Measurements from ENCODE around the gene AK2. TPM values are rescaled to one million over a fixed set of nuclear protein-coding genes. Genes with fewer than 3 reads are reported as not detected.

Gene AK2
- polyA plus RNA-seq, 2 of the 4 experiments (the other 2 are of a cell fraction) = 164 to 178 TPM

- ATAC-seq (no peak), FAIRE-seq (no peak), DNase-seq (ENCODE audit: low read depth in 1 of 2, low spot score in 1 of 2) (peak in 1 of 2 experiments; percentile 27)
- Histone ChIP-seq H3K9me3 (no peaks in the 10 kb centered on the region), H3K4me3 (no peak overlapping the region), H3K4me1 (peaks cover 19% of the 10 kb centered on the region), H3K27ac (no peak overlapping the region), H3K4me2 (no peak overlapping the region)
- TF ChIP-seq JUNB (IDR thresholded peaks at IDR 0.05) (no peak), EHMT2 (IDR thresholded peaks at IDR 0.05; ENCODE audit: low read depth) (no peak), NFE2L2 (conservative IDR thresholded peaks at IDR 0.05; ENCODE audit: low read length) (no peak), PHF8 (IDR thresholded peaks at IDR 0.05; ENCODE audit: borderline replicate concordance, low read depth) (no peak), E2F6 (IDR thresholded peaks at IDR 0.05; ENCODE audit: borderline replicate concordance, low read depth) (no peak), MAX (IDR thresholded peaks at IDR 0.05) (no peak), REST (IDR thresholded peaks at IDR 0.05) (no peak)
- ChIA-PET POLR2A (no interaction called here), CTCF (interaction anchor here (0.6 to 3.8 kb wide), 18 partner anchors 7 to 687 kb away, joined by 3 to 29 read pairs (median 7); no protein-coding TSS in a partner anchor)
- 72% methylated on average over 13 of the region's 13 CpGs for WGBS (ENCODE audit: missing lambda C conversion rate)
Measured at GRCh38 chr1:33008051-33008914, 28.4 kb downstream of the AK2 start.

GRCh38 chr1:33007190-33008050 lies 29.3 kb downstream of the AK2 start:
- H3K27ac ChIP-seq = peak overlapping the region in 1 of 2 experiments; percentile 59; a peak in 1 of 6 replicates
- peak overlapping the region; percentile 51; the same call in 2 of the 3 replicates for H3K4me2 ChIP-seq
- H3K4me1 ChIP-seq = peaks cover 19% of the 10 kb centered on the region
- ChIA-PET POLR2A (interaction anchor here (1.0 to 1.3 kb wide), 4 partner anchors 15 to 74 kb away, joined by 3 to 15 read pairs (median 4); partner anchors contain the start of gene RNF19B), CTCF (interaction anchor here (0.6 to 3.8 kb wide), 37 partner anchors 8 to 487 kb away, joined by 3 to 29 read pairs (median 4); no protein-coding TSS in a partner anchor)
- peak; percentile 98 to 99 for ATAC-seq
- H3K9me3 ChIP-seq = no peaks in the 10 kb centered on the region
- WGBS (ENCODE audit: missing lambda C conversion rate) = 31% methylated on average over 6 of the region's 6 CpGs
- DNase-seq (ENCODE audit: low read depth in 1 of 2, low spot score in 1 of 2) = peak; percentile 79 to 84
- no peak for FAIRE-seq
- no peak overlapping the region for H3K4me3 ChIP-seq
- TF ChIP-seq RAD21 (conservative IDR thresholded peaks at IDR 0.05 in 1 of 2, IDR thresholded peaks at IDR 0.05 in 1 of 2) = peak; percentile 59 to 67
- TF ChIP-seq POLR2A (IDR thresholded peaks at IDR 0.05; ENCODE audit: low read length) = no peak
- TF ChIP-seq CEBPB (IDR thresholded peaks at IDR 0.05) = no peak
- no peak for TF ChIP-seq ZNF302 (CRISPR knock-in tag; IDR thresholded peaks at IDR 0.05)
- TF ChIP-seq SMC3 (IDR thresholded peaks at IDR 0.05) = peak; percentile 74
- no peak for TF ChIP-seq NFE2L2 (conservative IDR thresholded peaks at IDR 0.05; ENCODE audit: low read length)
- no peak for TF ChIP-seq EP300 (IDR thresholded peaks at IDR 0.05)
- no peak for TF ChIP-seq MAZ (IDR thresholded peaks at IDR 0.05; ENCODE audit: borderline replicate concordance, low read depth, low read length)
- TF ChIP-seq ATOH8 (CRISPR knock-in tag; IDR thresholded peaks at IDR 0.05; ENCODE audit: low read depth) = no peak
- no peak for TF ChIP-seq PBX3 (IDR thresholded peaks at IDR 0.05)
- no peak for TF ChIP-seq EHMT2 (IDR thresholded peaks at IDR 0.05; ENCODE audit: low read depth)
- no peak for TF ChIP-seq ESRRA (IDR thresholded peaks at IDR 0.05; ENCODE audit: borderline replicate concordance, low read length)
- TF ChIP-seq FOSL2 (IDR thresholded peaks at IDR 0.05) = no peak
- TF ChIP-seq FOSL2 (CRISPR knock-in tag; IDR thresholded peaks at IDR 0.05) = peak; percentile 58
- TF ChIP-seq GATA3 (IDR thresholded peaks at IDR 0.05; ENCODE audit: borderline replicate concordance) = no peak
- no peak for TF ChIP-seq FOXS1 (CRISPR knock-in tag; IDR thresholded peaks at IDR 0.05)
- no peak for TF ChIP-seq HOXB5 (CRISPR knock-in tag; IDR thresholded peaks at IDR 0.05)
- TF ChIP-seq HOXB13 (CRISPR knock-in tag; IDR thresholded peaks at IDR 0.05; ENCODE audit: low read depth) = no peak
- no peak for TF ChIP-seq RNF2 (IDR thresholded peaks at IDR 0.05; ENCODE audit: borderline replicate concordance, low read depth)
- TF ChIP-seq CTCF (IDR thresholded peaks at IDR 0.05) = peak; percentile 51
- no peak for TF ChIP-seq HOXA7 (CRISPR knock-in tag; IDR thresholded peaks at IDR 0.05)

All from A549 (cell line).